ENCODE data around the gene NMS. TPM values are rescaled to one million over a fixed set of nuclear protein-coding genes. Genes with fewer than 3 reads are reported as not detected.
"Not testable (repeated sequence)": the region's sequence is repeated elsewhere in the genome, so short reads cannot be mapped to it uniquely, and the experiment has no call there.

NMS gene
- total and polyA plus RNA-seq, 7 donors, result not detected

- Histone ChIP-seq H3K4me1 (no peaks in the 10 kb centered on the region), H3K36me3 (no peaks in the 10 kb centered on the region), H3K4me3 (no peak overlapping the region), H3K27ac (no peak overlapping the region), H3K27me3 (no peaks in the 10 kb centered on the region), H3K9me3 (no peaks in the 10 kb centered on the region)
- TF ChIP-seq POLR2A (IDR thresholded peaks at IDR 0.05) (no peak), POLR2AphosphoS5 (IDR thresholded peaks at IDR 0.05) (no peak), CTCF (IDR thresholded peaks at IDR 0.05) (no peak), EP300 (IDR thresholded peaks at IDR 0.05) (no peak)
- no peak for DNase-seq
- intact Hi-C loops (cut with DNase I), result no loop called here
- 75 to 76% methylated on average over 8 of the region's 8 CpGs for WGBS, 2 donors
Measured at GRCh38 chr2:100437751-100438150, 32.5 kb upstream of the NMS start.

GRCh38 chr2:100446696-100447095, 23.6 kb upstream of the NMS start:
- Histone ChIP-seq H3K4me3 (no peak overlapping the region), H3K4me1 (no peaks in the 10 kb centered on the region), H3K27me3 (no peaks in the 10 kb centered on the region), H3K36me3 (no peaks in the 10 kb centered on the region), H3K9me3 (peaks cover 0 to 3% (median 0%) of the 10 kb centered on the region in 4 donors), H3K27ac (no peak overlapping the region)
- 64 to 70% methylated on average over 2 of the region's 2 CpGs for WGBS, 2 donors
- TF ChIP-seq EP300 (IDR thresholded peaks at IDR 0.05), result no peak
- TF ChIP-seq POLR2AphosphoS5 (IDR thresholded peaks at IDR 0.05), result no peak
- no peak for TF ChIP-seq CTCF (IDR thresholded peaks at IDR 0.05)
- no peak for TF ChIP-seq POLR2A (IDR thresholded peaks at IDR 0.05)
- intact Hi-C loops (cut with DNase I), result no loop called here
- DNase-seq, result no peak

- intact Hi-C loops (cut with DNase I), result no loop called here
- no peak overlapping the region for H3K27ac ChIP-seq
- WGBS, 2 donors, result 77 to 89% methylated on average over 5 of the region's 5 CpGs
Measured at GRCh38 chr2:100451092-100451491, 19.2 kb upstream of the NMS start.

DNA sequence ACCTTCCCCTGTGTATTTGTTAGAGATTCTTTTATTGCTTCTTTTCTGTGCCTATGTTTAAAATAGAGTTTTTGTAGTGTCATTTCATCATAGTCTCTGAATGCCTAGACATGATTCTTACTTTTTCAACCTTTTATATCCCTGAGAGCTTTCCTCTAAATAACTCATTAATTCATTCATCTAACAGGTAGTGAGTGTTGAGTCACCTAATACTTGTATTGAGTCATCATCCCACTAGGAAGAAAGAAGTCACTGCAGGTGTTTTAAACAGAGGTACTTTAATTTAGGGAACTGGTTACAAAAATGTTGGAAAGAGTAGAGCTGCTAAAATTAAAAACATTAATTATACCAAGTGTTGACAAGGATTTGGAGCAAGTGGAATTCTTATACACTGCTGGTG, 18.5 kb upstream of the NMS start:
- Histone ChIP-seq H3K9me3 (no peaks in the 10 kb centered on the region), H3K4me1 (peaks cover 0 to 9% (median 0%) of the 10 kb centered on the region in 4 donors), H3K36me3 (no peaks in the 10 kb centered on the region), H3K27ac (no peak overlapping the region), H3K27me3 (no peaks in the 10 kb centered on the region), H3K4me3 (no peak overlapping the region)
- DNase-seq, result no peak
- intact Hi-C loops (cut with DNase I), result no loop called here
- TF ChIP-seq EP300 (IDR thresholded peaks at IDR 0.05) (no peak), POLR2AphosphoS5 (IDR thresholded peaks at IDR 0.05) (no peak), POLR2A (IDR thresholded peaks at IDR 0.05) (no peak), CTCF (IDR thresholded peaks at IDR 0.05) (no peak)

More at GRCh38 chr2:100451092-100451491, 19.2 kb upstream of the NMS start:
- Histone ChIP-seq H3K4me3 (no peak overlapping the region), H3K4me1 (peaks cover 0 to 9% (median 0%) of the 10 kb centered on the region in 4 donors), H3K36me3 (no peaks in the 10 kb centered on the region), H3K27me3 (no peaks in the 10 kb centered on the region), H3K9me3 (no peaks in the 10 kb centered on the region)
- TF ChIP-seq EP300 (IDR thresholded peaks at IDR 0.05) (no peak), POLR2A (IDR thresholded peaks at IDR 0.05) (no peak), CTCF (IDR thresholded peaks at IDR 0.05) (no peak), POLR2AphosphoS5 (IDR thresholded peaks at IDR 0.05) (no peak)
- DNase-seq, result no peak

- intact Hi-C loops (cut with DNase I), result loop anchor here (2.0 kb wide), 1 partner anchor 109 kb away; the partner anchor contains the start of gene PDCL3
- DNase-seq, result no peak
- no peak overlapping the region for H3K27ac ChIP-seq
- no peak for TF ChIP-seq POLR2AphosphoS5 (IDR thresholded peaks at IDR 0.05)
- no peak for TF ChIP-seq CTCF (IDR thresholded peaks at IDR 0.05)
- TF ChIP-seq EP300 (IDR thresholded peaks at IDR 0.05), result no peak
- no peak for TF ChIP-seq POLR2A (IDR thresholded peaks at IDR 0.05)
- H3K36me3 ChIP-seq, result no peaks in the 10 kb centered on the region
- no peaks in the 10 kb centered on the region for H3K9me3 ChIP-seq
- WGBS, 2 donors, result 58 to 71% methylated on average over 4 of the region's 4 CpGs
- no peaks in the 10 kb centered on the region for H3K27me3 ChIP-seq
- no peak overlapping the region for H3K4me3 ChIP-seq
- peaks cover 0 to 9% (median 0%) of the 10 kb centered on the region in 4 donors for H3K4me1 ChIP-seq
Measured at GRCh38 chr2:100453853-100454252, 16.4 kb upstream of the NMS start.

- H3K27me3 ChIP-seq; intact Hi-C loops (cut with DNase I); H3K9me3 ChIP-seq; H3K4me3 ChIP-seq; H3K36me3 ChIP-seq; H3K4me1 ChIP-seq; H3K27ac ChIP-seq; DNase-seq: not testable (repeated sequence)
Measured at GRCh38 chr2:100456357-100456756, 13.9 kb upstream of the NMS start.
